ENCODE data around the gene TNS3. TPM values are rescaled to one million over a fixed set of nuclear protein-coding genes. Genes with fewer than 3 reads are reported as not detected.

Gene TNS3
- total RNA-seq, 1 experiment from 2014 or later: 9.5 TPM

GRCh38 chr7:47371317-47371716 is 210.6 kb downstream of the TNS3 start:
- Mint-ChIP-seq H3K27me3 (ENCODE audit: low read depth) (no peaks in the 10 kb centered on the region; the same call in 1 of the 2 replicates), H3K4me3 (no peak overlapping the region), H3K4me1 (peaks cover 15 to 21% of the 10 kb centered on the region in 2 experiments), H3K36me3 (ENCODE audit: insufficient read depth in 1 of 3, low read depth in 3 of 3) (peaks cover 3 to 14% (median 7%) of the 10 kb centered on the region in 3 experiments; a peak in 5 of 7 replicates), H3K27ac (no peak overlapping the region), H3K9me3 (no peaks in the 10 kb centered on the region)
- Histone ChIP-seq H2BK120ac (ENCODE audit: low read depth, low read length, poor library complexity, severe bottlenecking) (no peak overlapping the region), H3T11ph (ENCODE audit: low read length) (no peak overlapping the region), H4K91ac (ENCODE audit: insufficient read length, low read depth, low read length) (no peak overlapping the region), H2BK12ac (ENCODE audit: insufficient read length, low read depth, low read length) (no peak overlapping the region), H3K4me1 (ENCODE audit: insufficient read depth, low read length) (peaks cover 2% of the 10 kb centered on the region; the same call in 1 of the 2 replicates), H2AFZ (ENCODE audit: low read length) (no peak overlapping the region), H3K9ac (ENCODE audit: extremely low read depth, insufficient read length, low read length) (no peak overlapping the region), H2BK15ac (ENCODE audit: low read depth, low read length) (no peak overlapping the region), H2BK20ac (ENCODE audit: low read depth, low read length, poor library complexity, severe bottlenecking) (no peak overlapping the region), H3K79me2 (ENCODE audit: insufficient read depth, low read length) (no peaks in the 10 kb centered on the region), H3K23ac (ENCODE audit: insufficient read length, low read depth, low read length) (no peak overlapping the region), H3K18ac (ENCODE audit: insufficient read length, low read depth, low read length) (no peak overlapping the region), H3K27ac (ENCODE audit: insufficient read length, low read depth, low read length) (no peak overlapping the region), H3K27me3 (ENCODE audit: insufficient read depth, low read length) (no peaks in the 10 kb centered on the region), H4K8ac (replicated peaks; ENCODE audit: insufficient read length, low read depth, low read length) (no peak overlapping the region), H3K9me3 (ENCODE audit: control insufficient read depth, low read depth, low read length) (no peaks in the 10 kb centered on the region), H3K4me2 (ENCODE audit: insufficient read depth, insufficient read length, low read length) (no peak overlapping the region), H3K79me1 (ENCODE audit: insufficient read depth, low read depth, low read length, poor library complexity, severe bottlenecking) (no peaks in the 10 kb centered on the region), H3K23me2 (ENCODE audit: insufficient read length, low read depth, low read length, poor library complexity, severe bottlenecking) (no peaks in the 10 kb centered on the region), H4K5ac (ENCODE audit: insufficient read length, low read depth, low read length) (no peak overlapping the region), H2AK5ac (ENCODE audit: insufficient read length, low read length) (no peak overlapping the region), H4K20me1 (ENCODE audit: control insufficient read depth, insufficient read depth, insufficient read length) (no peaks in the 10 kb centered on the region), H2BK5ac (ENCODE audit: insufficient read length, low read length) (no peak overlapping the region), H3K56ac (ENCODE audit: insufficient read length, low read depth, low read length) (no peak overlapping the region), H3K14ac (ENCODE audit: insufficient read depth, low read length) (no peak overlapping the region), H3K4ac (ENCODE audit: low read depth, low read length) (no peak overlapping the region)
- no peak for DNase-seq
- no CpG with 5 or more reads among the region's 1 CpG for WGBS (ENCODE audit: extremely low coverage, insufficient read length, low lambda C conversion rate)
- TF ChIP-seq CTCF (conservative IDR thresholded peaks at IDR 0.05): no peak
